ENCODE results near the gene MRPL40.

GRCh38 chr22:19454156-19454555, 21.8 kb downstream of the MRPL40 start:
- TF ChIP-seq CTCF (IDR thresholded peaks at IDR 0.05) (no peak), EP300 (IDR thresholded peaks at IDR 0.05) (no peak)
